GM18861 (cell line): ENCODE results near the gene SGCA.

ENCODE experiments used
- ATAC-seq: cut with Tn5 transposase; IDR thresholded peaks from one replicate; pipeline ENCODE4 v1.9.1; 2021; ENCODE audit not compliant: unreplicated experiment

The SGCA gene

GRCh38 chr17:50165867-50166517 lies at the start of gene SGCA:
Gene SGCA, plus strand, starts transcription at chr17:50166005. Its CDS starts 36 bp downstream, at chr17:50166041.
- ATAC-seq, result no peak

DNA sequence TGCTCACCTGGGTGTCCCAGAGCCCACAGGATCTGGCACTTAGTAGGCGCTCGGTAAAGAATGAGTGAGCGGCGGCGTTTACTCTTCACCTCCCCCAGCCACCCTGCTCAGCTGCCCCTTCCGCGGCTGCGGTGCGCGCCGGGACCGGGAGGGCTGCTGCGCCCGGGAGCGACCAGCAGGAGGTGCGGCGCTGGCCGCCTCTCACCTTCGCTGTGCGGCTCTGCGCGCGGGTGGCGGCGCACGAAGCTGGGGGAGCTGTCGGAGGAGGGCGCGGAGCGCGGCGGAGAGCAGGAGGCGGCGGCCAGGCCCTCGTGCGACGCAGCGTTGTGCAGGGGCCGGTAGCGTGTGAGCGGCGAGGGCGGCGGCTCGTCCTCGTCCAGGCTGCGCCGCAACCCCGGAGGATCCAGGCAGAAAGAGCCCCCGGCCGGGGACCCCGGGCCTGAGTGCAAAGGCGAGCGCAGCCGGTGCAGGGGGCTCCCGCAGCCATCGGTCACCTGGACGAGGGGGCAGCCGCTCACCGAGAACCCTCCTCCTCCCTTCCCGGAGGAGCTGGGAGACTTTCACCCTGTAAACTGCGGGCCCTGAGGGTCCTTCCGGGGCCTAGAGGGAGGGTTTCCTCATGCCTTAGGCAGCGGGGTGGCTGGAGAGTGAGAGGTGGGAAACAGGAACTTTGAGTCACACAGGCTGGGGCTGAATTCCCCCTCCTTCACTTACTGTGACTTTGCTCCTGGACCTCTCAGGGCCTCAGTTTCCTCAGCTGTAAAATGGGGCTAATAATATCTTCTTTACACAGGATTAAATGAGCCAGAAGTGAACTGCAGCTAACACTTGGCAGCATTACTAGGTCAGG lies 48.4 kb upstream of the SGCA start:
- ATAC-seq, result no peak

GRCh38 chr17:50118076-50118827 lies 47.6 kb upstream of the SGCA start:
- no peak for ATAC-seq

- no peak for ATAC-seq
Observed at GRCh38 chr17:50118828-50119218, 47.0 kb upstream of the SGCA start.

GRCh38 chr17:50120475-50121253 lies 45.1 kb upstream of the SGCA start:
- ATAC-seq, result no peak

DNA sequence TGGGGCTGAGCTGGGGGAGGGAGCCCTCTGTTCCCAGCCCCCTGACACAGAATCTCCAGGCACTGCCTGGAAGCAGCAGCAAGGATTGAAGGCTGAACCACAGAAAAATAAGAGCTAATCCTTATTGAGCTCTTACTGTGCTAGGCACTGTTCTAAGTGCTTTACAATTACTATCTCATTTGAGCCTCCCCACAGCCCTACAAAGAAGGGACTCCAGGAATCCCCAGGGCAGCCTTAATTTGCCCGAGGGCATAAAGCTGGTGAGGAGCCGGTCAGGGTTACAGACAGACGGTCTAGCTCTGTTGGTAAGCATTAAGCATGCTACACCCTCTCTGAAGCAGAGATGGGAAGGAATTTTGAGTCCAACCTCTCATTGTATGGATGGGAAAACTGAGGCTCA lies 42.9 kb upstream of the SGCA start:
- no peak for ATAC-seq

- ATAC-seq, result no peak
Observed at GRCh38 chr17:50123649-50124349, 42.0 kb upstream of the SGCA start.

GRCh38 chr17:50125420-50125997 lies 40.3 kb upstream of the SGCA start:
- no peak for ATAC-seq

DNA sequence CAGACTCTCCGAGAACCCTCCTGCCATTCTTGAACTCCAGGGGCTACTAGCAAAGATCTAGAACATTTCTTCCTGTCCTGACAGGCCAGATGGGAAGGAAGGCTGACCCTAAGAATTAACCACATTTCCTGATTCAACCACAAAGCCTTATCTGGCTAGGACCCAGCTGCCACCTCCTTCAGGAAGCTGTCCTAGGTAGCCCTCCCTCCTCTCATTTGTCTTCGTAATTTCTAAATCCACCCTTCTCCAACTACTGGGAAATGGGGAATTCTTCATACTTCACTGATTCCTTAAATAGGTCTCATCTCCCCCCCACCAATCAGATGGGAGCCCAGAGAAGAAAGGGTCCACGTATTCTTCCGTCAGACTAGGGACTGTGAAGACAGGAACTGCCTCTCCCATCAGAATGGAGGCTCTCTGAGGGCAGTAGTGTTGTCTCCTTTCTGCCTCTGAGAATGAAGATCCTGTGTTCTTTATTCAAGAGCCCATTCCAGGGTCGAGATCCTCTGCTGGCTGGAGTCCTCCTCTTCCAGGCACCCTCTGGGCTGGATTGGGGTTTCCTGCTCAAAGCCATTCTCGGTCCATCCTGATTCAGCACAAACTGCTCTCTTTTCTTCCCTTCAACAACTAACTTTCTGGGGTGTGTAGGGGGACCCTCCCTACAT lies 38.0 kb upstream of the SGCA start:
- no peak for ATAC-seq

GRCh38 chr17:50128441-50129352 lies 37.1 kb upstream of the SGCA start:
- no peak for ATAC-seq

DNA sequence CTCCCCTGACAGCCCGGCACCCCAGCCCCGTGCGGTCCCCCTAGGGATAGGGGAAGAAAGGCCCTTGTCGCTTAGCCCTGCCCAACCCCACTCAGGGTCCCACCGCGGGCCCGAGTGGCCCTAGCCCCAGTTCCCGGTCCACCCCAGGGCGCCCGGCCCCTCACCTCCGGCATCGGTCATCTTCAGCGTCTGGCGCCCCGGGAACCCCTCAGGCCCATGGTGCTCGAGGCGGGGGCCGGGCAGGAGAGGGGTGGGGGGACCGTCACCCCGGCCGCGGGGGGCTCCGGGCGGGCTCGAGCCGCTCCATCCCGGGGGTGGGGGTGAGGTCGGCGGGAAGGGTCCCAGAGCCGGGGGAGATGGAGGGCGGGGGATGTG lies 36.5 kb upstream of the SGCA start:
- ATAC-seq, result no peak

GRCh38 chr17:50129728-50130558 lies 35.9 kb upstream of the SGCA start, which contains the start of gene SAMD14:
Gene SAMD14, minus strand, starts transcription at chr17:50130160. Its CDS starts 5,201 bp downstream, at chr17:50124959.
- no peak for ATAC-seq

DNA sequence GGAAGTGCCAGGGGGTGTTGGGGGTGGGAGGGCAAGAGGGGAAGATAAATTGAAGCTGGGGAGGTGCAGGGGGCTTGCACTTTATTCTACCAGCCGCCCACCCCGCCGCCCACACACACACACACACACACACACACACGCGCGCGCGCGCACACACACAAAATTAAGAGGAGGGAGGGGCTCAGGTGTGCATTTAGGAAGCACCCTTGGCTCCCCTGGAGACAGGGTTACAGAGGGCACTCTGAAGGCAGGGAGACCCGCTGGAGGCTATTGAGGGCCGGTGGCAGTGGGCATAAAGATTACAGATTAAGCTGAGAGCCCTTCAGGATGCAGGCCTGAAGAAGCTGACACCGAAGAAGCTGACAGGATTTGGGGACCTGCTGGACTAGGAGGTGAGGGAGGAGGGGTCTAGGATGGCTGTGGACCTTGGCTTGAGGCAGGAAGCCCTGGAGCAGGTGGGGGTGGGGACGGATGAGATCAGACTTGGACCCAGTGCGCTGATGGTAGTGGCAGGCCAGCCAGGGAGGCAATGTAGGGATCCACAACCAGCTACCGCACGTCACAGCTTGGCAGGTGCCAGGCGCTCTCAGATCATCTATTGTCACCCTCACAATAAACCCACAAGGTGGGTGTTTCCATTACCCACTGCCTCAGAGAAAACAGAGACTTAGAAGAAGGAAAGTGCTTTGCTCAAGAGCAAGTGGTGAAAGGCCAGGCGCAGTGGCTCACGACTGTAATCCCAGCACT lies 35.1 kb upstream of the SGCA start:
- no peak for ATAC-seq

DNA sequence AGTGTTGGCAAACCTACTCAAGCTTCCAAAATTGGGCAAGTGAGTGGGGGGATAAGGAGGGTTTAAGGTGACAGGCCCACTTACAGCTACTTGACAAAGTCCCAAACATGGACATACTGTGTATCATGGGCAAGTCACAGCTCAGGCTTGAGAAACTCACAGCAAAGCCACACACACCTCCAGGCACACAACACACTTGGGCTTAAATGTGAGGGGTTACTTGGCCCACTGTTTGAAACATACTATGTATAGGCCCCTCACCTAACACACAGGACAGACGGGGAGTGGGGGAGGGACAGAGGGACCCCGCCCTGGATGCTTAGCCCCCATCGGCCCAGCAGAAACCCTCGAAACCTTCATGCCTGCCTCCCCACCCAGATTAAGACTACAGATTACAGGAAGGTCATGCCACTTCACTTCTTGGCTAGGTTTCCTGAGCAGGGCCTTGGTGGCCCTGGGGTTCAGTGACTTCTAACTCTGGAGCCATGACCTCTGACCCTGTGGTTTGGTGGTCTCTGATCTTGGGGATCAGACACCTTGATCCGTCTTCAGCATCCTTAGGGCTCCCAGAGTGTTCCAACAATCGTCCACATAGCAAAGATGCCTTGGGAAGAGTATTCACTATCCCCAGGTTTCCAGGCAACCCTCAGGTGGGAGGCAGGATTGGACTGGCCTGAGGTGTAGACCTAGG lies 33.6 kb upstream of the SGCA start:
- ATAC-seq, result no peak

GRCh38 chr17:50133028-50133768 lies 32.6 kb upstream of the SGCA start:
- no peak for ATAC-seq

GRCh38 chr17:50133769-50134099 lies 32.1 kb upstream of the SGCA start:
- no peak for ATAC-seq
